ENCODE results near the gene FRRS1L. TPM values are rescaled to one million over a fixed set of nuclear protein-coding genes. Genes with fewer than 3 reads are reported as not detected.

The FRRS1L gene
- total and polyA plus RNA-seq, 8 donors, result 0.12 to 4.6 (median 0.55) TPM; not detected in 1

- no peak overlapping the region for H3K27ac ChIP-seq
- H3K36me3 ChIP-seq, result no peaks in the 10 kb centered on the region
- intact Hi-C loops (cut with DNase I; ENCODE audit: low total_unique reads), result no loop called here
- H3K4me1 ChIP-seq, result no peaks in the 10 kb centered on the region
- WGBS, 5 donors, result 83 to 89% (median 87%) methylated on average over 9 of the region's 9 CpGs
- H3K4me3 ChIP-seq, result no peak overlapping the region
- no peaks in the 10 kb centered on the region for H3K9me3 ChIP-seq
- no peaks in the 10 kb centered on the region for H3K27me3 ChIP-seq
- DNase-seq, result no peak
- TF ChIP-seq POLR2A (IDR thresholded peaks at IDR 0.05) (no peak), CTCF (IDR thresholded peaks at IDR 0.05) (no peak), EP300 (IDR thresholded peaks at IDR 0.05) (no peak)
These were observed 24.7 kb upstream of the FRRS1L start for GRCh38 chr9:109191746-109192145.

DNA sequence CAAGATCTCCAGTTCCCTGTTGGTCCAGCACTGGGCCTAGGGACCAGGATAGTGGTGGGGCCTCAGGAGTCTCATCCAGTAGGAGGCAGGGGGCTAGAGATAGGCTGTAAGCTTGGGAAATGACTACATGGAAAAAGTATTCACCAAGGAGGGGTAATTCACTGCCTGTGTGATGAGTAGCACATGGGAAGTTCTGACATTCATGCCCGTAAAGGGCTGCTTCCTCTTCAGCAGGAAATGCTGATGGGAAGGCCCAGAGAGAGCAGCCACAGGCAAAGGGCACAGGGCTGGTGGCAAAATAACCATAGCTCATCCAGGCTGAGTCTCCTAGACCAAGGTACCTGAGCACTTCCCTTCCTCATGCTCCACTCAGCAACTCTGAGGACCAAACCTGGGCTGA lies 23.1 kb upstream of the FRRS1L start:
- no peak overlapping the region for H3K27ac ChIP-seq
- no peaks in the 10 kb centered on the region for H3K27me3 ChIP-seq
- H3K36me3 ChIP-seq, result no peaks in the 10 kb centered on the region
- intact Hi-C loops (cut with DNase I; ENCODE audit: low total_unique reads), result no loop called here
- no peaks in the 10 kb centered on the region for H3K9me3 ChIP-seq
- no peaks in the 10 kb centered on the region for H3K4me1 ChIP-seq
- DNase-seq, result no peak
- 36 to 100% (median 81%) methylated on average over 1 of the region's 1 CpG for WGBS, 5 donors
- TF ChIP-seq CTCF (IDR thresholded peaks at IDR 0.05), result no peak
- TF ChIP-seq POLR2A (IDR thresholded peaks at IDR 0.05), result no peak
- no peak for TF ChIP-seq EP300 (IDR thresholded peaks at IDR 0.05)
- no peak for TF ChIP-seq POLR2AphosphoS5 (IDR thresholded peaks at IDR 0.05)
- H3K4me3 ChIP-seq, result no peak overlapping the region

DNA sequence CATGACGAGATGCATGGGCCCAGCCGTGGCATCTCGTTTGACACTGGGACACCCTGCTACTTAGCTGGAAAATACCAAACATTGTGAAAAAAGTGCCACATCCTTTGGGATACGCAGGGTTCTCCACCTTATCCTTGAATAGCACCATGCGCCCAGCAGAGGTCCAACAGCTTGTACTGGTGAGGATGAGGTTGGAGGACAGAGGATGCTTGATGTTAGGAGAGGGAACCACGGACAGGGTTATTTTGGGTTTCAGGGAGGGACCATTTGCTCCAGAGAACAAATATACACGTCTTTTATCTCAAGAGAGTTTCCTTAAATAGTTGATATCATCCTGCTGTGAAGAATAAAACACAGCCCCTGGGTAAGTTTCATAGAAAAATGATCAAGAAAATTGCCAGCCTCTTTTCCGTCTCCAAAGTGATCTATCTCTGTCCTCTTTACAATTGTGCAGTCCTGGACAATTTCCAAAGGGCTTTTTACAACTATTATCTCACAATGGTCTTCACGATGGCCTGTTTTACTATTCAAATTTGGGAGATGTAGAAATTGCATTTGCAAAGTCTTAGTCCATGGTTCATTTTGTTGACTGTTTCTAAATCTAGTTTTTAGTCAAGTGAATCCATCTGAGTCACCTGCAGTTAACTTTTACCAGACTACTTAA lies 19.9 kb upstream of the FRRS1L start:
- Histone ChIP-seq H3K36me3 (no peaks in the 10 kb centered on the region), H3K27ac (no peak overlapping the region), H3K4me1 (no peaks in the 10 kb centered on the region), H3K4me3 (no peak overlapping the region), H3K9me3 (no peaks in the 10 kb centered on the region), H3K27me3 (no peaks in the 10 kb centered on the region)
- no peak for DNase-seq
- TF ChIP-seq POLR2A (IDR thresholded peaks at IDR 0.05) (no peak), EP300 (IDR thresholded peaks at IDR 0.05) (no peak), CTCF (IDR thresholded peaks at IDR 0.05) (no peak), POLR2AphosphoS5 (IDR thresholded peaks at IDR 0.05) (no peak)
- 65 to 75% (median 71%) methylated on average over 9 of the region's 9 CpGs for WGBS, 5 donors
- intact Hi-C loops (cut with DNase I; ENCODE audit: low total_unique reads), result no loop called here

- no peak overlapping the region for H3K27ac ChIP-seq
- DNase-seq, result peak; percentile 55 to 57
- intact Hi-C loops (cut with DNase I; ENCODE audit: low total_unique reads), result no loop called here
- no peaks in the 10 kb centered on the region for H3K9me3 ChIP-seq
- no peaks in the 10 kb centered on the region for H3K36me3 ChIP-seq
- no peaks in the 10 kb centered on the region for H3K27me3 ChIP-seq
- no peaks in the 10 kb centered on the region for H3K4me1 ChIP-seq
- no peak for TF ChIP-seq POLR2AphosphoS5 (IDR thresholded peaks at IDR 0.05)
- TF ChIP-seq EP300 (IDR thresholded peaks at IDR 0.05), result no peak
- TF ChIP-seq CTCF (IDR thresholded peaks at IDR 0.05), result peak in 5 of 7 experiments; percentile 18 to 44 (median 29)
- TF ChIP-seq POLR2A (IDR thresholded peaks at IDR 0.05), result no peak
- no peak overlapping the region for H3K4me3 ChIP-seq
- WGBS, 5 donors, result 51 to 62% (median 56%) methylated on average over 7 to 13 of the region's 13 CpGs
These were observed 16.1 kb upstream of the FRRS1L start for GRCh38 chr9:109182940-109183798.

Measured in stomach (tissue), 9 donors.